DOHH2 (cell line): Measurements from ENCODE around the gene RAB31.

Experiments
- CTCF ChIP-seq: fragments of 200-600 bp; sonication (generic); IDR thresholded peaks from one replicate; pipeline ENCODE4 v1.5.1; 2014; ENCODE audit warnings: antibody characterized with exemption, mild to moderate bottlenecking, low read depth, low read length; ENCODE audit not compliant: poor library complexity, severe bottlenecking
- EZH2phosphoT487 ChIP-seq: fragments of 200-600 bp; sonication (generic); IDR thresholded peaks from 2 replicates; pipeline ENCODE4 v1.6.1; 2017; ENCODE audit warnings: borderline replicate concordance, mild to moderate bottlenecking, antibody characterized with exemption, low read length, moderate library complexity, mixed read lengths

GRCh38 chr18:9782073-9782857 lies 74.2 kb downstream of the RAB31 start:
- no peak for TF ChIP-seq CTCF
- TF ChIP-seq EZH2phosphoT487 = no peak
